GM03348 (cell line): ENCODE measurements around the gene TTC32.
"Not testable (repeated sequence)": the region's sequence is repeated elsewhere in the genome, so short reads cannot be mapped to it uniquely, and the experiment has no call there.

ENCODE experiments used
- DNase-seq: peaks from one replicate; pipeline ENCODE4 v3.0.0; 2012; ENCODE audit warnings: low spot score

The TTC32 gene

DNA sequence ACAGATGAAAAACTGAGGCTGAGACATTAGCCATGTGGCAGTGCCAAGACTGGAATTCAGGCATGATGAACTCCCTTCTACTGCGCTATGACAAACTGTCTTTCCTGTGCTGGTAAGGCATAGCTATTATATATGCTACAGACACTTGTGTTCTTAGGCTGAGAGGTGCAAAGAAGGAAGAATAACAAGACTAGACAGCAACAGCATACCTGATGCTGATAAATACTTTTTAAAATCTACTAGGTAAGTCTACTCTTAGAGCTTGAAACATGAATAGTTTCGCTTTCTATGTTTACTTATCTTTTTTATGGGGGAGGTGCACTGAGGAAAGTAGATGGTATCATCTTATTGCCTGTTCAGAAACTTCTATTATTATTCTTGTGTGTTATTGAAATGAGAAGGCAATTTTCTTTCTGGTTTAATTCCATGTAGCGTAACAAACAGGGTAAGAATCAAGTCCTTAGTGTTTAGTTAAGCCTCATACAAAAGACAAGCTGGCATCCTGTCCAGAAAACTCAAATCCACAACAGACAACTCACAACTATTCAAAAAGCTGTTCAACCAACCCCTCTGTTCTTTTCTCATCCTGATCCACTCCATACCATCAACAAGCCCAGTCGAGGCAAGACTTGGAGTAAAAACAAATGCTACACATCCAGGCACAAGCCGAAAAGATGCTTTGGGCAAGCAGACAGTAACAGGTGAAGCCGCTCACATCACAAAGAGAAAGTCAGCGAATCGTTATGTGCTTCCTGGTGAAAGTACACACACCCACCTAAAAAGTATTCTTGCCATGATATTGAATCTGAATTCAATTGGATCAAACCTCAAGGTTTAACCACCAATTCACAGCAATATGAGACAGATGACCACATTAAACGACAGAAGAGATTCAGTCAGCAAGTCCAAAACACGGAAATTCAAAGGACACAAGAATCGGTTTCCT lies 1.5 kb downstream of the TTC32 start:
- no peak for DNase-seq

DNA sequence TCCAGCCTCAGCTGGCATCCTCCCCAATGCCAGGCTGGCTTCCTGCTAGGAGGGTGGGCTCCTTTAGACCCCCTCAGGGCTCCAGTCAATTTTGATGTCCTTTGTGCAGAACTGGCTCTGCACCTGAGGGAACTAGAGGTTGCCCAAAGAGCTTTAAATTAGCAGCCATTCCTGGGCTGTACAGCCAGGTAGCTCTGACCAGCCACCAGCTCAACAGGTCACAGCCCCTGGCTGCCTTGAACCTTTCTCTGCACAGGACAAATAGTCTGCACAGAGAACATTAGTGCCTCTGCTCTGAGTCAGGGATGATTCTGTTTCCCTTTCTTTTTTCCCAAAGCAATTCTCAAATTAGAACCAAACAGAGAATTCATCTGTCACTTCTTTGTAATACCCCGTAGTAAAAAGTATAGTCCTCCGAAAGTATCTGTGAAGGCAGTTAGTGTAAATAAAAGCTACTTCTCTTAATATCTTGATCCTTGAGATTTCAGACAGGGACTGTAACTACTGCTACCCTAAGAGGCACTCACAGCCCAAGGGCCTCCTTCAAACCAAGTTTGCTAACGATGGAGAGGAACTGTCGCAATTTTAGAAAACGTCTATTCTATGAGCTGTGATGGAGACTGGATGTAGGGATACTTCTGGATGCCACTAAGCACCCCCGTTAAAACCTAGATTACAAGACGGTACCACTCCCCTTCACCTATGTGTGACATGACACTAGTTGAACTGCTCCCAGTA lies 3.0 kb downstream of the TTC32 start:
- DNase-seq, result no peak

- no peak for DNase-seq
Observed at GRCh38 chr2:19897623-19898245, 4.0 kb downstream of the TTC32 start.

GRCh38 chr2:19895535-19895934 lies 6.2 kb downstream of the TTC32 start:
- no peak for DNase-seq

DNA sequence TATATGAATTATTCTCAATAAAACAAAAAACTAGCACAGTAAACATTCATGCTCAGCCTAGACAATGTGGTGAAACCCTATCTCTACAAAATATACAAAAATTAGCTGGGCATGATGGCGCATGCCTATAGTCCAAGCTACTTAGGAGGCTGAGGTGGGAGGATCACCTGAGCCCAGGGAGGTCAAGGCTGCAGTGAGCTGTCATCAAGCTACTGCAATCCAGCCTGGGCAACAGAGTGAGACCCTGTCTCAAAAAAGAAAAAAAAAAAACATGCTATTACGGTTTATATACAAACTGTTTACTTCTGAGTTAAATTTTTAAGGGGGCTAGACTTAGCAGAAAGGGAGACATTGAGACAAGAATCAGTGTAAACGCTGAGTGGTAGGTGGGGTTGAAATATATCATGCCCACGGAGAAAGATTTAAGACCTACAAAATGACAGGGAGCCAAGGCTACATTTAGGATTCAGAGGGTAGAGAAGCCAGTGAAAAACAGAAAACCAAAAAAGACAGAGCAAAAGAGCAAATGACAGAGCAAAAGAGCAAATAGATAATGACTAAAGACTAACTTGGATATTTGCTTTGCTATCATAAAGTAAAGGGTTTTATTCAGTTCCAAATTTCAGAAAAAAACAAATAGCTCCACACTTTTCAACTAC lies 7.5 kb downstream of the TTC32 start:
- no peak for DNase-seq

DNA sequence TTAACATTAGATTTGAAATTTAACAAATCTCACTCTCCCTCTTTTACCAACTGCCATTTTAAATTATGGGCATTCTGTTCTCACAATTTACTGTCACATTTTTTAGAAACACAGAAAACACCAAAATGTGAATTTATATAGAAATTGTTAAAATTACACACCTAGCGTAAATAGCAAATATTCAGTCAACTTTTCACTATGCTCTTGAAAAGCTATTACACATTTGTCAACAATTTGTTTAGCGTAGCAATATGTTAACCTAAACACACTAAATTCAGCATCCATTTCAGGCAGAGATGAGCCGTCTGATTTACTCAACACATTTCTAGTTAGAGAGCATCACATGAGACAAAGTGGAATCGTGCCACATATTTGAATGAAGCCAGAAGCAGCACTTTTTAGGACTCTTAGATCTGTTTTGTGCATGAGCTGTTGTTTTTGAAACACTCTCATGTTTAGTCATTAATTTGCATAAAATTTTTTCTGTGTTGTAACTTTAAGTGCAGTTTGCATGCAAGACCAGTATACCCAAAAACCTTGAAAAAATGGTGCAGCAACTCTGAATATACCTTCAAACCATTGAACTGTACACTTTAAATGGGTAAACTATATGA lies 8.2 kb downstream of the TTC32 start:
- peak; percentile 40 for DNase-seq

DNA sequence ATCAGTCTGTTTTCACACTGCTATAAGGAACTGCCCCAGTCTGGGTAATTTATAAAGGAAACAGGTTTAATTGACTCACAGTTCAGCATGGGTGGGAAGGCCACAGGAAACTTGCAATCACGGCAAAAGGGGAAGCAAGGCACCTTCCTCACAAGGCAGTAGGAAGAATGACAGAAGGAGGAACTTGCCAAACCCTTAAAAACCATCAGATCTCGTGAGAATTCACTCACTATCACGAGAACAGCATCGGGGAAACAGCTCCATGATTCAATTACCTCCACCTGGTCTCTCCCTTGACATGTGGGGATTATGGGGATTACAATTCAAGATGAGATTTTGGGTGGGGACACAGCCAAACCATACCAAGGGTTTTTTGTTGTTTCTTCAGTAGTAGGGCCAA lies 9.8 kb downstream of the TTC32 start:
- DNase-seq, result not testable (repeated sequence)

DNA sequence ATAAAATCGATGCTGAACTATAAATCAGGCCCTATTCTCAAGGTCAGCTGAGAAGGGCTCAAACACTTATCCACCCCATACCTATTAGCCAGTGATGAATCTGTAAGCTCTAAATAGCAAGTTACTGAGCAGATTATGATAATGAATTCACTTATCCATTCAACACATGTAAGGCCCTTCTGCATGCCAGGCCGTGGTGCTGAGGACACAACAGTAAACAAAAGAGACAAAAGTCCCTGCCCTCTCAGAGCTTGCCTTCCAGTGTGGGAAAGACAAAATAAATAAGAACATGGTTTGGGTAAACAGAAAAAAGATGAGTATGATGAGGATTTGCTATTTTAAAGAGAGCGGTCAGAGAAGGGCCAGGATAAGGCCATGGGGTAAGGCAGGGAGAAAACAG lies 11.7 kb downstream of the TTC32 start:
- DNase-seq, result no peak

DNA sequence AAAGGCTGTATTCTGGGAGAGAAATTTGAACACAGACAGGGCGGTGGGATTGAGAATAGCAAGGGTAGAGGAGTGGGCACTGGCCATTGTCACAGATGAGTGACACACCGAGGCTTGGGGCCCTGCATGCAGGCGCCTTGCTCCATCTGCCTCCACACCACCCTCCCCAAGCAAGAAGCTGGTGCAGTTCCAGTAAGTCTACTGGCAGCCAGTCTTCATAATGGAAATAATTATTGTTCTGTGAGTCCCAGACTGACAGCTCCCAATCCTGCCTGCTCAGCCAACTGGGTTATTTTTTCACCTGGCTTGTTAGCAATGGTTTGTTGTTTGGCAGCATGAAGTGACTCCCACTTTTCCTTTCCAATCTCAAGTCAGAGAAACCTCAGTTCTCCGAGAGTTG lies 13.0 kb downstream of the TTC32 start:
- DNase-seq, result no peak

GRCh38 chr2:19887510-19887909 lies 14.3 kb downstream of the TTC32 start:
- DNase-seq, result no peak

DNA sequence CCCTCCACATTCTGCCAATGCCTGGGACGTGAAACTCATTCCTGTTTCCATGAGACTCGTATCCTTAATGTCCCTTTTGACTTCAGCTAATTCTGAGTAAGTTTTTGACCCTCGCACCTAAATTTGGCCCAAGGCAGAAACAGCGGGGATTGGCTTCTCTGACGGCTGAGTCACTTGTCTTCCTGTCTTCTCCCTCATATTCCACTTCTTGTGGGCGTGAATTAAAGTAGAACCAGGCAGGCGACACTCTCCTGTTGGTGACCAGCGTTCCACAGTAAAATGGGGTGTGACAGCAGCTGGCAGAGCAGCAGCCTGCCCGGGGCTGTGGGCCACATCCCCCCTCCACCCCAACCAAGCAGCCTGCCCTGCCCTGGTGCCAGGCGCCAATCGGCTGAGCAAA lies 15.5 kb downstream of the TTC32 start:
- DNase-seq, result no peak

DNA sequence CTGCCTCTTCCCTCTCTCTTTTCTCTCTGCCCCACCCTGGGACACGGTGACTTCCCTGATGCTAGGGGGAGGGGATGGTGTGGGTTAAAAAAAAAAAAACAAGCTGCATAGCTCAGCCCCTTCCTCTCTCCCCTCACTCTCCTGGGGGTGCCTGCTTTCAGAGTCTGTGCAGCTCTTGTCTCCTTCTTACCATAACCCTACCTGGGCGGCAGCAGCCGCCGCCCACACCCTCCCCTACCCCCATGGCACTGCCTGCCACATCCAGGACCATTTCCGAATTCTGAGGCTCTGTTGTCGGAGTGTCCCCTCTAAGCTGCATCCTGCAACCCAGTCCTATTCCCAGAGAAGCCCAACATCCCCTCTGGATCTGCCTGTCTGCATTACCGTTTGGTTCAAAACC lies 16.0 kb downstream of the TTC32 start:
- no peak for DNase-seq

DNA sequence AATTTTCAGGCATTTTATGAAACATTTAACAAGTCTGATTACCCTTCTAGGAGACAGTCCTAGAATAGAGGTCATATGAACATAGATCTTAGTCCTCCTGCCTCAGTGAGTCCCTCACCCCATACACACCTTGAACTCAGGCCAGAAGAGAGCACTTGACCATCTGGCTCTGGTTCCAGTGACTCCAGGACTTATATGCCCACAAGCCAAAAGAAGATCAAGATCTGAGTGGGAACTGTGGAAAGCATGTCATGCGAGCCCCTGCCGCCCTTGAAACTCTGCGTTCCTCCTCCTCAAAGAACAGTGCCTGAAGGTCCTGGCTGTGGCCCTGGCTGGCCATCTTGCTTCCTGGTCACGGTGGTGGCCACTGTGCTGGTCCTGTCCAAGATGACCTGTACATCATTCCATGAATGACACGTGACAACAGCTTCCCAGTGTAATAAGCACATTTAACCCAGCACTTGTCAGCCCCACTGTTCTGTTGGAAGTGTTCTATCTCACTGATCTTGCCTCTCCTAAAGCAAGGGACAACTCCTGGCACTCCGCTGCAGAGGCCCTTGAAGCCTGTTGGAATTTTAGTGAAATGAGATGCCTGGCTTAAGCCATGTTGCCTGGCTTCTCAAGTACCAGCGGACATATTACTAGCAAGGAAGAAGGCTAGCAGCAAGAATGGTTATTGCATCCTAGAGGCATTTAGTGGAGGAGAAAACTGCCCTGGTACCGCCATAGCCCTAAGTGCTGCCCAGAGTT lies 17.6 kb downstream of the TTC32 start:
- DNase-seq, result no peak

GRCh38 chr2:19883486-19883885 lies 18.3 kb downstream of the TTC32 start:
- no peak for DNase-seq

GRCh38 chr2:19882286-19882685 lies 19.5 kb downstream of the TTC32 start:
- no peak for DNase-seq

DNA sequence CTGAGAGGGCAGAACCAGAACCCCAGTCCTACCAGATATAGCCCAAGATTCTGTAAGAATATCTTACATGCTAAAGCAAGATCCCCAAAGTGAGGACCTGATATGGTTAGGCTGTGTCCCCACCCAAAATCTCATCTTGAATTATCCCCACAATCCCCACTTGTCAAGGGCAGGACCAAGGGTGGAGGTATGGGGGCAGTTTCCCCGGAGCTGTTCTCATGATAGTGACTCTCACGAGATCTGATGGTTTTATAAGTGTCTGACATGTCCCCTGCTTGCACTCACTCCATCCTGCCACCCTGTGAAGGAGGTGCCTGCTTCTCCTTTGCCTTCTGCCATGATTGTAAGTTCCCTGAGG lies 19.9 kb downstream of the TTC32 start:
- DNase-seq, result no peak

DNA sequence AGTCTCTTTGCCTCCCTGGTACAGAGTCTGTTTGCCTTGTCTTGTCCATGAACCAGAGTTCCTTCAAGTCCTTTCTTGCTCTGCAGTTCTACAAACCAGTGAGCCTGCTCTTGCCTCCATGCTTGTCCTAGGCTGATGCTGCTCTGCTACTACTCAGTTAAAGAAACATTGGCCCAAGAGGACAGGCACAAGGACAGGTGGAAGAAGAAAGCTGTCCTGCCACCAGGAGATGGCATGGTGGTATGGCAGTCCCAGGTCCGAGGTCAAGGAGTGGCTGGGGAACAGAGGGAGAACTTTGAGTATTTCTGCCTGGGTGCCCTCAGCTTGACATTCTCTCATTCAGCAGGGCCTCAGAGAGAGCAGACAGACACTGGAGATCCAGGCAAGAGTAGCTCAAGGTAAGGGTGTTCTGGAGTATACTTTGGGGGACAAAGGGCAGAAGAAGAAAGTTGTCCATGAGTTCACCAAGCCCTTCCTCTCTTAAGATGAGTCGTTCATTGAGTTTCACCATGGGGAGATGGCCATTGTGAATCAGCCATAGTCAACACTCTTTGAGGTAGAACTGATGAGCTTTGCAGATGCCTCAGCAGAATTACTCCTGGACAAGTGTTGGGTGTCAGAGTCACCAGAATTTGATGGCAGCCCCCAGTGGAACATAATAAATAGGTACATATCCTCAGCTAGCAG lies 20.4 kb downstream of the TTC32 start:
- DNase-seq, result no peak

DNA sequence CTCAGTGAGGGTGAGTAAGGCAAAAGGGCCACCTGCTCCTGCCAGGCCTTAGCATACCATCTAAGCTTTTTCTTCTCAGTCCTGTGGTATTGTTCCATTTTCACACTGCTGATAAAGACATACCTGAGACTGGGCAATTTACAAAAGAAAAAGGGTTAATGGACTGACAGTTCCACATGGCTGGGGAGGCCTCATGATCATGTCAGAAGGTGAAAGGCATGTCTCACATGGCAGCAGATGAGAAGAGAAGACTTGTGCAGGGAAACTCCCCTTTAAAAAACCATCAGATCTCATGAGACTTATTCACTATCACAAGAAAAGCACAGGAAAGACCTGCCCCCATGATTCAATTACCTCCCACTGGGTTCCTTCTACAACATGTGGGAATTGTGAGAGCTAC lies 21.6 kb downstream of the TTC32 start:
- DNase-seq, result not testable (repeated sequence)

GRCh38 chr2:19879120-19879519 lies 22.7 kb downstream of the TTC32 start:
- no peak for DNase-seq

- DNase-seq, result no peak
Observed at GRCh38 chr2:19878268-19879046, 23.3 kb downstream of the TTC32 start.
